HG02981 (cell line): Measurements from ENCODE around the gene GLTPD2.

Experiments used
- ATAC-seq: cut with Tn5 transposase; IDR thresholded peaks from one replicate; pipeline ENCODE4 v1.9.1; 2021; ENCODE audit warnings: mild to moderate bottlenecking, moderate library complexity; ENCODE audit not compliant: unreplicated experiment

Gene GLTPD2

DNA sequence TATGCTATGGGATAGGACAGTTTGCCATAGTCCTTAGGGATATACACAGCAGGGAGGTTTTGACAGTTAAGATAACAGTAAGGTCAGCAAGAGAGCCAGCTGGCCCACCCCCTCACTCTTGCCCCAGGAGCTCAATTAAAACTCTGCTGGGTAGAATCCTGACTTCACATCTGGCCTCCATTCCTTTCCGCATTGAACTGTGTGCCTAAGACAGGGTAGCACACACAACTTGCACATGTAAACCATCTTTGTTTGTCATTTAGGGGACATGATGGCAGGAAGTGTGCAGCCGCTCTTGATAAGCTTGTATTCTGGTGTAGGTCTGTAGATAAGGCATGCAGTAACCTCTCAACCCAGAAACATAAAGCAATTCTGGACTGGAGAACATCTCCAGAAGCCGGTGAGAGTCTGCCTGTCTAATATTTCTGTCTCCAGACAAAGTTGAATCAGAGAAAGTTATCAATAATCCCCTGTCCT lies 49.6 kb downstream of the GLTPD2 start:
- ATAC-seq = no peak

DNA sequence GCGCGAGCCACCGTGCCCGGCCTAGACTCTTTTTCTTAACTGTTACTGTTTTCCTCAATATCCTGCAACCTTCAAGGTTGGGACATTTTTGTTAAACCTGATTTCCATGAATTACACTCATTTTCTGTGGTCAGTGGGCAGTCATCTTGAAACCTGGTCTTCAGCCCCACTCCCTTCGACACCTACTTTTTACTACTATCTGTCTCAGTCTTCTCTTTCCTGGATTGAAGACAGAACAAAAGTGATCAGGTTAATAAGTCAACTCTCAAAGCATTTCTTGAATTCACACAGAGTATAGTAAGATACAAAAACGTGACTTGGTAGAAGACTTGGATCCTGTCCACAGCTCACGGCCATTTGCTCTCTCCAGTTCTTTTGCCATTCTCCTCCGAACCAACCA lies 50.5 kb downstream of the GLTPD2 start:
- ATAC-seq = no peak
